ENCODE data around the gene DGKB.
"Not testable (repeated sequence)": the region's sequence is repeated elsewhere in the genome, so short reads cannot be mapped to it uniquely, and the experiment has no call there.

DNA sequence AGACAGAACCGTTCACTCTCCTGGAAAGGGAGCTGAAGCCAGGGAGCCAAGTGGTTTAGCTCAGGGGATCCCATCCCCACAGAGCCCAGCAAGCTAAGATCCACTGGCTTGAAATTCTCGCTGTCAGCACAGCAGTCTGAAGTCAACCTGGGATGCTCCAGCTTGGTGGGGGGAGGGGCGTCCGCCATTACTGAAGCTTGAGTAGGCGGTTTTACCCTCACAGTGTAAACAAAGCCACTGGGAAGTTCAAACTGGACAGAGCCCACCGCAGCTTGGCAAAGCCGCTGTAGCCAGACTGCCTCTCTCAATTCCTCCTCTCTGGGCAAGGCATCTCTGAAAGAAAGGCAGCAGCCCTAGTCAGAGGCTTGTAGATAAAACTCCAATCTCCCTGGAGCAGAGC is 443.7 kb downstream of the DGKB start:
- TF ChIP-seq, protein P1, sequence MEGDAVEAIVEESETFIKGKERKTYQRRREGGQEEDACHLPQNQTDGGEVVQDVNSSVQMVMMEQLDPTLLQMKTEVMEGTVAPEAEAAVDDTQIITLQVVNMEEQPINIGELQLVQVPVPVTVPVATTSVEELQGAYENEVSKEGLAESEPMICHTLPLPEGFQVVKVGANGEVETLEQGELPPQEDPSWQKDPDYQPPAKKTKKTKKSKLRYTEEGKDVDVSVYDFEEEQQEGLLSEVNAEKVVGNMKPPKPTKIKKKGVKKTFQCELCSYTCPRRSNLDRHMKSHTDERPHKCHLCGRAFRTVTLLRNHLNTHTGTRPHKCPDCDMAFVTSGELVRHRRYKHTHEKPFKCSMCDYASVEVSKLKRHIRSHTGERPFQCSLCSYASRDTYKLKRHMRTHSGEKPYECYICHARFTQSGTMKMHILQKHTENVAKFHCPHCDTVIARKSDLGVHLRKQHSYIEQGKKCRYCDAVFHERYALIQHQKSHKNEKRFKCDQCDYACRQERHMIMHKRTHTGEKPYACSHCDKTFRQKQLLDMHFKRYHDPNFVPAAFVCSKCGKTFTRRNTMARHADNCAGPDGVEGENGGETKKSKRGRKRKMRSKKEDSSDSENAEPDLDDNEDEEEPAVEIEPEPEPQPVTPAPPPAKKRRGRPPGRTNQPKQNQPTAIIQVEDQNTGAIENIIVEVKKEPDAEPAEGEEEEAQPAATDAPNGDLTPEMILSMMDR (IDR thresholded peaks at IDR 0.05): not testable (repeated sequence)
- TF ChIP-seq EZH2, EZH2phosphoT487 (IDR thresholded peaks at IDR 0.05): not testable (repeated sequence)
